ENCODE measurements around the gene NLGN3.

- TF ChIP-seq, protein P1, sequence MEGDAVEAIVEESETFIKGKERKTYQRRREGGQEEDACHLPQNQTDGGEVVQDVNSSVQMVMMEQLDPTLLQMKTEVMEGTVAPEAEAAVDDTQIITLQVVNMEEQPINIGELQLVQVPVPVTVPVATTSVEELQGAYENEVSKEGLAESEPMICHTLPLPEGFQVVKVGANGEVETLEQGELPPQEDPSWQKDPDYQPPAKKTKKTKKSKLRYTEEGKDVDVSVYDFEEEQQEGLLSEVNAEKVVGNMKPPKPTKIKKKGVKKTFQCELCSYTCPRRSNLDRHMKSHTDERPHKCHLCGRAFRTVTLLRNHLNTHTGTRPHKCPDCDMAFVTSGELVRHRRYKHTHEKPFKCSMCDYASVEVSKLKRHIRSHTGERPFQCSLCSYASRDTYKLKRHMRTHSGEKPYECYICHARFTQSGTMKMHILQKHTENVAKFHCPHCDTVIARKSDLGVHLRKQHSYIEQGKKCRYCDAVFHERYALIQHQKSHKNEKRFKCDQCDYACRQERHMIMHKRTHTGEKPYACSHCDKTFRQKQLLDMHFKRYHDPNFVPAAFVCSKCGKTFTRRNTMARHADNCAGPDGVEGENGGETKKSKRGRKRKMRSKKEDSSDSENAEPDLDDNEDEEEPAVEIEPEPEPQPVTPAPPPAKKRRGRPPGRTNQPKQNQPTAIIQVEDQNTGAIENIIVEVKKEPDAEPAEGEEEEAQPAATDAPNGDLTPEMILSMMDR (IDR thresholded peaks at IDR 0.05): no peak
- TF ChIP-seq POLR2AphosphoS5 (IDR thresholded peaks at IDR 0.05): no peak
Observed at GRCh38 chrX:71183341-71183740, 38.7 kb downstream of the NLGN3 start.
